NCI-H128 (cell line): Measurements from ENCODE around the gene PRPF40B.

Source experiments
- DNase-seq: peaks from one replicate; lab custom pipeline; 2025; ENCODE audit not compliant: unreplicated experiment; lab: John Stamatoyannopoulos, UW

The PRPF40B gene

GRCh38 chr12:49680075-49680474, 56.7 kb downstream of the PRPF40B start:
- no peak for DNase-seq

GRCh38 chr12:49683599-49684309, 60.4 kb downstream of the PRPF40B start:
- no peak for DNase-seq

GRCh38 chr12:49684310-49684854, 61.0 kb downstream of the PRPF40B start:
- DNase-seq = no peak

- DNase-seq = no peak
These were observed 64.6 kb downstream of the PRPF40B start for GRCh38 chr12:49687941-49688340.

- DNase-seq = no peak
These were observed 65.9 kb downstream of the PRPF40B start for GRCh38 chr12:49689237-49689636.

GRCh38 chr12:49689785-49690184, 66.4 kb downstream of the PRPF40B start:
- DNase-seq = no peak

GRCh38 chr12:49692851-49693250, 69.5 kb downstream of the PRPF40B start:
- no peak for DNase-seq

- DNase-seq = no peak
These were observed 70.6 kb downstream of the PRPF40B start for GRCh38 chr12:49693931-49694444.
